Neutrophil (primary cell): ENCODE measurements around the gene INIP.

Source experiments
- H3K27ac ChIP-seq: fragments of 200-600 bp; sonication (generic); 2 replicates; pipeline ENCODE4 v1.5.1; 2016; ENCODE audit warnings: mild to moderate bottlenecking, moderate library complexity
- H3K27me3 ChIP-seq: fragments of 200-600 bp; sonication (generic); 2 replicates; pipeline ENCODE4 v1.6.0; 2016; ENCODE audit warnings: mild to moderate bottlenecking
- H3K36me3 ChIP-seq: fragments of 200-600 bp; sonication (generic); 2 replicates; pipeline ENCODE4 v1.5.1; 2017
- H3K4me1 ChIP-seq, 2 experiments: fragments of 200-600 bp in 1 of 2; sonication (generic) in 1 of 2; 1 replicate in 1 of 2; 2 replicates in 1 of 2; pipeline versions ENCODE4 v1.5.1 to v1.6.1; 2013 to 2016; ENCODE audit warnings: low read depth in 1 of 2, low read length in 1 of 2, mild to moderate bottlenecking in 1 of 2, moderate library complexity in 1 of 2; ENCODE audit not compliant: control insufficient read depth in 1 of 2, insufficient read depth in 1 of 2
- H3K4me3 ChIP-seq, 2 experiments: fragments of 200-600 bp in 1 of 2; sonication (generic) in 1 of 2; 1 replicate in 1 of 2; 2 replicates in 1 of 2; pipeline ENCODE4 v1.5.1; 2013 to 2016; ENCODE audit warnings: low read depth in 1 of 2, low read length in 1 of 2, mild to moderate bottlenecking in 1 of 2, moderate library complexity in 1 of 2
- H3K9me3 ChIP-seq: fragments of 200-600 bp; sonication (generic); 2 replicates; pipeline ENCODE4 v1.5.1; 2016
- CTCF ChIP-seq: fragments of 200-600 bp; sonication (generic); IDR thresholded peaks from 2 replicates; pipeline ENCODE4 v1.5.1; 2016; ENCODE audit warnings: antibody characterized with exemption

The INIP gene

GRCh38 chr9:112750764-112751055, 32.8 kb upstream of the INIP start:
- no peaks in the 10 kb centered on the region for H3K27me3 ChIP-seq
- H3K27ac ChIP-seq: peak overlapping the region; percentile 78
- peaks cover 40 to 54% of the 10 kb centered on the region in 2 experiments for H3K4me1 ChIP-seq
- no peak for TF ChIP-seq CTCF
- H3K9me3 ChIP-seq: no peaks in the 10 kb centered on the region
- no peaks in the 10 kb centered on the region for H3K36me3 ChIP-seq
- H3K4me3 ChIP-seq: peak overlapping the region; percentile 86 to 90

- H3K4me1 ChIP-seq: peaks cover 35 to 49% of the 10 kb centered on the region in 2 experiments
- H3K27me3 ChIP-seq: no peaks in the 10 kb centered on the region
- H3K9me3 ChIP-seq: no peaks in the 10 kb centered on the region
- no peaks in the 10 kb centered on the region for H3K36me3 ChIP-seq
- peak; percentile 59 for TF ChIP-seq CTCF
- H3K27ac ChIP-seq: peak within 1 kb of the TSS; percentile 78
- peak within 1 kb of the TSS; percentile 86 to 90 for H3K4me3 ChIP-seq
These were observed 32.3 kb upstream of the INIP start, which contains the start of gene SNX30 for GRCh38 chr9:112750016-112750763. TSS of gene SNX30 (plus strand) at chr9:112750760. CDS start at chr9:112751002, 242 bp downstream.

- Histone ChIP-seq H3K27me3 (peaks cover 7% of the 10 kb centered on the region), H3K4me1 (peaks cover 17 to 20% of the 10 kb centered on the region in 2 experiments), H3K4me3 (no peak overlapping the region), H3K36me3 (no peaks in the 10 kb centered on the region), H3K27ac (no peak overlapping the region), H3K9me3 (no peaks in the 10 kb centered on the region)
- TF ChIP-seq CTCF: no peak
These were observed 29.2 kb upstream of the INIP start for GRCh38 chr9:112747094-112747493.

GRCh38 chr9:112744177-112744576, 26.3 kb upstream of the INIP start:
- Histone ChIP-seq H3K36me3 (no peaks in the 10 kb centered on the region), H3K27ac (no peak overlapping the region), H3K4me3 (no peak overlapping the region), H3K4me1 (no peaks in the 10 kb centered on the region), H3K27me3 (peaks cover 20% of the 10 kb centered on the region), H3K9me3 (no peaks in the 10 kb centered on the region)
- no peak for TF ChIP-seq CTCF

- H3K4me1 ChIP-seq: no peaks in the 10 kb centered on the region
- H3K27ac ChIP-seq: no peak overlapping the region
- no peak for TF ChIP-seq CTCF
These were observed 25.4 kb upstream of the INIP start for GRCh38 chr9:112743216-112743836.

More at GRCh38 chr9:112743216-112743836, 25.4 kb upstream of the INIP start:
- Histone ChIP-seq H3K27me3 (peaks cover 20% of the 10 kb centered on the region), H3K36me3 (no peaks in the 10 kb centered on the region), H3K4me3 (no peak overlapping the region), H3K9me3 (no peaks in the 10 kb centered on the region)
